Gastroesophageal sphincter (tissue), 4 donors: ENCODE data around the gene EGFR. TPM values are rescaled to one million over a fixed set of nuclear protein-coding genes. Genes with fewer than 3 reads are reported as not detected.

ENCODE experiments used
- ATAC-seq: fragments of 150-250 bp; one replicate; pipeline ENCODE4 v1.9.1; 2016; ENCODE audit warnings: mild to moderate bottlenecking, moderate library complexity
- H3K27ac ChIP-seq, 4 donors: fragments of 200-600 bp; sonication (generic) in 3 of 4; 1 replicate in 3 of 4; 2 replicates in 1 of 4; pipeline ENCODE4 v1.5.1; 2016 to 2019
- H3K27me3 ChIP-seq: fragments of 200-600 bp; sonication (generic); one replicate; pipeline ENCODE4 v1.5.1; 2019
- H3K36me3 ChIP-seq, 2 donors: fragments of 200-600 bp; sonication (generic); one replicate each; pipeline ENCODE4 v1.5.1; 2019; ENCODE audit warnings: control low read depth in 1 of 2
- H3K4me1 ChIP-seq, 3 donors: fragments of 200-600 bp; sonication (generic); 1 replicate in 2 of 3; 2 replicates in 1 of 3; pipeline ENCODE4 v1.5.1; 2016 to 2019; ENCODE audit warnings: control low read depth in 2 of 3
- H3K4me3 ChIP-seq, 2 donors: fragments of 200-600 bp; sonication (generic); one replicate each; pipeline ENCODE4 v1.5.1; 2019; ENCODE audit warnings: mild to moderate bottlenecking in 1 of 2, moderate library complexity in 1 of 2
- H3K9me3 ChIP-seq, 3 donors: fragments of 200-600 bp; sonication (generic); one replicate each; pipeline ENCODE4 v1.5.1; 2017 to 2019; ENCODE audit warnings: control low read depth in 2 of 3
- EP300 ChIP-seq: sonication (generic); formaldehyde crosslinking; IDR thresholded peaks from one replicate; pipeline ENCODE4 v1.6.1; 2017; ENCODE audit warnings: antibody characterized with exemption, mild to moderate bottlenecking
- POLR2A ChIP-seq, 2 donors: fragments of 450-650 bp; IDR thresholded peaks; one replicate each; pipeline ENCODE4 v1.6.1; 2017; ENCODE audit warnings: antibody characterized with exemption in 2 of 2, mild to moderate bottlenecking in 2 of 2, moderate library complexity in 1 of 2
- POLR2AphosphoS5 ChIP-seq: sonication (generic); formaldehyde crosslinking; IDR thresholded peaks from one replicate; pipeline ENCODE4 v1.6.1; 2017; ENCODE audit warnings: antibody characterized with exemption
- WGBS, 2 donors: methylation state at CpG; one replicate each; pipeline ENCODE4 v1.1.5; 2018; ENCODE audit warnings: low coverage in 1 of 2; 5-methylcytosine and 5-hydroxymethylcytosine counted together
- total RNA-seq, 4 donors: library from RNA; depleted of rRNA; stranded (reverse); fragments of >200 nt; gene quantifications; one replicate each; pipeline ENCODE4 v1.1.0, GENCODE V29; 2016
- TF ChIP-seq, protein P1 (sequence below), 4 experiments: fragments of 200-600 bp in 2 of 4; fragments of 450-650 bp in 2 of 4; sonication (generic) in 1 of 4; IDR thresholded peaks; one replicate each; pipeline ENCODE4 v1.5.1; 2017 to 2019; ENCODE audit warnings: antibody characterized with exemption in 4 of 4, mild to moderate bottlenecking in 2 of 4, moderate library complexity in 2 of 4

EGFR gene
- total RNA-seq, 4 donors from 2014 or later = 85.7 to 126 (median 111) TPM

GRCh38 chr7:55036950-55037736 lies 18.3 kb downstream of the EGFR start:
- H3K9me3 ChIP-seq = no peaks in the 10 kb centered on the region
- peak overlapping the region; percentile 29 to 95 (median 59) for H3K27ac ChIP-seq
- H3K27me3 ChIP-seq = no peaks in the 10 kb centered on the region
- no peak for TF ChIP-seq EP300
- no peak for TF ChIP-seq POLR2AphosphoS5
- 88 to 92% methylated on average over 10 to 12 of the region's 13 CpGs for WGBS, 2 donors
- ATAC-seq = no peak
- no peaks in the 10 kb centered on the region for H3K36me3 ChIP-seq
- H3K4me1 ChIP-seq = peaks cover 10 to 85% (median 11%) of the 10 kb centered on the region in 3 donors
- no peak overlapping the region for H3K4me3 ChIP-seq

DNA sequence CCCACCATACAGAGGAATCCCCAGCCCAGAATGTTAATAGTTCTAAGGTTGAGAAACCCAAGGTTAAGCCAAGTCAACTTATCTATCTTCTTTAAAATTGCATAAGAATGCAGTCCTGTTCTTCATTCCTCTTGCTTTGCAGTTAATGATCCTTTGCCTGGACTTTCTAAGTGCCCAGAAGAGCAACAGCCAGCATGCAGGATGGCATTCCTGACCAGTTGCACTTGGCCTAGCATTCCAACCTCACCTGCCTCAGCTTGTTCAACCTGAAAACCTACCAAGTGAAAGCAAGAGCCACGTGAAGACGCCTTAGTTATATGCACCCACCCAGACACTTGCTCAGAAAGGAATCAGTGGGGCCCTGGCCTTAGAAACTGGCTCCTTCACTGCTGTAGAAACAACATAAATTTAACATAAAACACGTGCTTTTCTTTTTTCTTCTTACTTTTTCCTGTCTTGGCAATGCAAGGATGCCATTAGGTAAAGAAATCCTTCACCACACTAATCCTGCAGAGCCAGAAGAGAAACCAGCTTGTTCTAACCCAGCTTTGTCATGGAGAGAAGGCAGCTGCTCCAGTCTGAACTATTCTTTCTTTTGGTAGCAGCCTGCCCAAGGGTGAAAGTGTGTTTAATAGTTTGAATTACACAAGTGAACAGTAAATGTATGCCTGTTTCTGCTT lies 25.0 kb downstream of the EGFR start:
- no peaks in the 10 kb centered on the region for H3K36me3 ChIP-seq
- no peaks in the 10 kb centered on the region for H3K9me3 ChIP-seq
- peaks cover 25 to 81% (median 31%) of the 10 kb centered on the region in 3 donors for H3K4me1 ChIP-seq
- ATAC-seq = no peak
- peak overlapping the region; percentile 81 to 86 (median 82) for H3K27ac ChIP-seq
- TF ChIP-seq, protein P1, sequence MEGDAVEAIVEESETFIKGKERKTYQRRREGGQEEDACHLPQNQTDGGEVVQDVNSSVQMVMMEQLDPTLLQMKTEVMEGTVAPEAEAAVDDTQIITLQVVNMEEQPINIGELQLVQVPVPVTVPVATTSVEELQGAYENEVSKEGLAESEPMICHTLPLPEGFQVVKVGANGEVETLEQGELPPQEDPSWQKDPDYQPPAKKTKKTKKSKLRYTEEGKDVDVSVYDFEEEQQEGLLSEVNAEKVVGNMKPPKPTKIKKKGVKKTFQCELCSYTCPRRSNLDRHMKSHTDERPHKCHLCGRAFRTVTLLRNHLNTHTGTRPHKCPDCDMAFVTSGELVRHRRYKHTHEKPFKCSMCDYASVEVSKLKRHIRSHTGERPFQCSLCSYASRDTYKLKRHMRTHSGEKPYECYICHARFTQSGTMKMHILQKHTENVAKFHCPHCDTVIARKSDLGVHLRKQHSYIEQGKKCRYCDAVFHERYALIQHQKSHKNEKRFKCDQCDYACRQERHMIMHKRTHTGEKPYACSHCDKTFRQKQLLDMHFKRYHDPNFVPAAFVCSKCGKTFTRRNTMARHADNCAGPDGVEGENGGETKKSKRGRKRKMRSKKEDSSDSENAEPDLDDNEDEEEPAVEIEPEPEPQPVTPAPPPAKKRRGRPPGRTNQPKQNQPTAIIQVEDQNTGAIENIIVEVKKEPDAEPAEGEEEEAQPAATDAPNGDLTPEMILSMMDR (IDR thresholded peaks at IDR 0.05) = no peak
- TF ChIP-seq EP300 (no peak), POLR2A (IDR thresholded peaks at IDR 0.05) (no peak), POLR2AphosphoS5 (no peak)
- no peak overlapping the region for H3K4me3 ChIP-seq
- WGBS, 2 donors = 74 to 78% methylated on average over 3 of the region's 3 CpGs
- no peaks in the 10 kb centered on the region for H3K27me3 ChIP-seq

- TF ChIP-seq EP300 = no peak
- TF ChIP-seq, protein P1 (IDR thresholded peaks at IDR 0.05) = no peak
- TF ChIP-seq POLR2A (IDR thresholded peaks at IDR 0.05) = no peak
- no peak for TF ChIP-seq POLR2AphosphoS5
- H3K36me3 ChIP-seq = no peaks in the 10 kb centered on the region
- no peak overlapping the region for H3K4me3 ChIP-seq
- H3K9me3 ChIP-seq = no peaks in the 10 kb centered on the region
- WGBS, 2 donors = 78 to 88% methylated on average over 4 to 5 of the region's 6 CpGs
- peak overlapping the region; percentile 81 to 86 (median 82) for H3K27ac ChIP-seq
- no peak for ATAC-seq
- H3K27me3 ChIP-seq = no peaks in the 10 kb centered on the region
- peaks cover 30 to 82% (median 33%) of the 10 kb centered on the region in 3 donors for H3K4me1 ChIP-seq
Observed at GRCh38 chr7:55044371-55044717, 25.5 kb downstream of the EGFR start.

DNA sequence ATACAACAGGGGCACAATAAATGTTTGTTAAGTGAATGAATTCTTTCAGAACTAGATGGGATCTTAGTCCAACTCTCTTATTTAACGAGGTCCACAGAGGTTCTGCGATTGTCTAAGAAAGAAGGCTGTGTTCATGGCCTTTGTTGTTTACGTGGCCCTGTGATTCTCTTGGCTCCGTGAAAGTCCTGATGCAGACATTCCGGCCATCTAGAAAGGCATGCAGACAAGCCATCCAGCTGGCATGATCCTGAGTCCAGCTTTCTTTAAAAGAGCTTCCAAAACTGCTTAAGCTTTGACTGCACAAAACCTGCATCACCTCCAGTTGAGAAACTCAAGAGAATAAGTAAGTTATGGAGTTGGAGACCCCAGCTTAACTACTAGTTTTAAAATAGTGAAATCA lies 26.0 kb downstream of the EGFR start:
- Histone ChIP-seq H3K36me3 (no peaks in the 10 kb centered on the region), H3K9me3 (no peaks in the 10 kb centered on the region), H3K4me3 (no peak overlapping the region), H3K27ac (peak overlapping the region; percentile 81 to 86 (median 82)), H3K27me3 (no peaks in the 10 kb centered on the region), H3K4me1 (peaks cover 33 to 82% (median 34%) of the 10 kb centered on the region in 3 donors)
- TF ChIP-seq POLR2A (IDR thresholded peaks at IDR 0.05) = no peak
- TF ChIP-seq EP300 = no peak
- TF ChIP-seq, protein P1 (IDR thresholded peaks at IDR 0.05) = no peak
- TF ChIP-seq POLR2AphosphoS5 = peak; percentile 59
- ATAC-seq = peak; percentile 66
- WGBS, 2 donors = 42 to 60% methylated on average over 2 to 5 of the region's 5 CpGs

- H3K9me3 ChIP-seq = no peaks in the 10 kb centered on the region
- no peak for ATAC-seq
- H3K4me3 ChIP-seq = no peak overlapping the region
- H3K36me3 ChIP-seq = no peaks in the 10 kb centered on the region
- 50 to 69% methylated on average over 5 of the region's 7 CpGs for WGBS, 2 donors
- no peaks in the 10 kb centered on the region for H3K27me3 ChIP-seq
- peaks cover 31 to 86% (median 33%) of the 10 kb centered on the region in 3 donors for H3K4me1 ChIP-seq
- TF ChIP-seq, protein P1 (IDR thresholded peaks at IDR 0.05) = no peak
- peak overlapping the region; percentile 59 to 86 (median 82) for H3K27ac ChIP-seq
Observed at GRCh38 chr7:55046582-55047342, 27.9 kb downstream of the EGFR start.
